Ectodermal cell (in vitro differentiated cells): ENCODE measurements around the gene BFSP2.
"Not testable (repeated sequence)": the region's sequence is repeated elsewhere in the genome, so short reads cannot be mapped to it uniquely, and the experiment has no call there.

Source experiments
- H3K27ac ChIP-seq: 2 replicates; pipeline ENCODE4 v1.7.0; 2013; ENCODE audit warnings: mild to moderate bottlenecking, low read depth, low read length; ENCODE audit not compliant: insufficient read depth, poor library complexity, severe bottlenecking
- H3K27me3 ChIP-seq: 2 replicates; pipeline ENCODE4 v1.7.0; 2013; ENCODE audit warnings: mild to moderate bottlenecking, low read length; ENCODE audit not compliant: insufficient read depth, control insufficient read depth, poor library complexity, severe bottlenecking
- H3K36me3 ChIP-seq: one replicate; pipeline ENCODE4 v1.7.0; 2013; ENCODE audit warnings: low read length; ENCODE audit not compliant: control insufficient read depth, insufficient read depth
- H3K4me1 ChIP-seq: one replicate; pipeline ENCODE4 v1.7.0; 2013; ENCODE audit warnings: low read length; ENCODE audit not compliant: control insufficient read depth, insufficient read depth
- H3K4me3 ChIP-seq: 2 replicates; pipeline ENCODE4 v1.7.0; 2013; ENCODE audit warnings: low read depth, low read length, control low read depth; ENCODE audit not compliant: insufficient read depth
- H3K9me3 ChIP-seq: 2 replicates; pipeline ENCODE4 v1.7.0; 2013; ENCODE audit warnings: mild to moderate bottlenecking, low read length, moderate library complexity; ENCODE audit not compliant: control insufficient read depth
- WGBS, 2 experiments: methylation state at CpG; one replicate each; pipeline ENCODE4 v1.1.7; 2013; ENCODE audit warnings: missing lambda C conversion rate in 2 of 2; 5-methylcytosine and 5-hydroxymethylcytosine counted together

Gene BFSP2

DNA sequence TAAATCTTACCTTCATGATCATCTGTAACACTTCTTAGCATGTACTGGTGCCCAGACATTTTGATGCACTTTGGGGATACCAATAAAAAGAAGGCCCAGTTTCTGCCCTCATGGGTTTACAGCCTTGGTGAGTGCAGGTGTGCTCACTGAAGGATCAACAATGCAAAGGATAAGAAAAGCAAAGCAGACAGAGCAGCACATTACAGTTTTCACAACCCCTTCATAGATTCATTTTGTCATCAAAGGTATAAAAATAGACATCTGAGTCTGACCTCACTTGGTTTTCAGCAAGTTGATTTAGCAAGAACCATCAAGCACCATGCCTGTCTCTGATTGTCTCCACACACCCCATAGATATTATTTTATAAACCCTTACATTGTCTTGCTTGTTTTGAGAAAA, 77.6 kb downstream of the BFSP2 start:
- Histone ChIP-seq H3K27me3 (peaks cover 9% of the 10 kb centered on the region), H3K27ac (no peak overlapping the region), H3K4me1 (peaks cover 50% of the 10 kb centered on the region), H3K9me3 (no peaks in the 10 kb centered on the region), H3K36me3 (no peaks in the 10 kb centered on the region), H3K4me3 (no peak overlapping the region)

DNA sequence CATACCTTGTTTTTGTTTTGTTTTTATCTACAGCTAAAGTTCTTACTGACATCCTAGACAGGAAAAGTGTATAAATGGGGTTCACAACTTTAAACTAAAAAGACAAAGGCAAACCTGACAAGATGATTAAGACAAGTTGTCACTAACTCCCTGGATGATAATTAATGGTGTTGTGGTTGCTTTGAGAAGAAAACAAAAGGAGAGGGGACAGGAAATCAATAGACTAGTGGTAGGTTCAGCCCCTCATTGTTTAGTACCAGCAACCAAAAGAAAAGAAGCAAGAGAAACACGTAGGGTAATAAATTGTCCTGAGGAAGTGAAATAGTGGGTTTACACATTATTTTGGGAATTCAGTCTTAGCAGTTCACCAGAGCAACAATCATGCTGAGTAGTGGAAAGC, 78.8 kb downstream of the BFSP2 start:
- Histone ChIP-seq H3K27me3 (peaks cover 9% of the 10 kb centered on the region), H3K27ac (no peak overlapping the region), H3K4me3 (no peak overlapping the region), H3K4me1 (peaks cover 44% of the 10 kb centered on the region), H3K9me3 (no peaks in the 10 kb centered on the region), H3K36me3 (no peaks in the 10 kb centered on the region)
- 0% methylated on average over 1 of the region's 1 CpG for WGBS, 2 experiments

DNA sequence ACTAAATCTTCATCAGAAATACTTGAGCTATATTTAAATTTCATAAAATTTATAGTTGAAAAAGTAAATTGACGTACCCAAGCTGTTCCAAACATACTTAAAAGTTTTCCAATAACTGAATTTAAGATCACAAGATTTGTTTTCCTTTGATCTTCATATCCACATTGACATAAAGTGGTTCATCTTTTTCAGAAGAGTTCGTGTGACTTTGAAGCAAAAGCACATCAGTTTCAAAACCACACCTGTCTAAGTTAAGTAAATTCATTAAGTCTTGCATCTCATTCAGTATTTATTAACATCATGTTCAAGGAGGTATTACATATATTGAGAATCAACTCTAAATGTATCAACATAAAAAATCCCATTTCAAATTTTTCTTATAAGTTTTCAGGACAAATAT, 79.5 kb downstream of the BFSP2 start:
- peaks cover 36% of the 10 kb centered on the region for H3K4me1 ChIP-seq
- WGBS, 2 experiments = 92 to 100% methylated on average over 2 of the region's 2 CpGs

DNA sequence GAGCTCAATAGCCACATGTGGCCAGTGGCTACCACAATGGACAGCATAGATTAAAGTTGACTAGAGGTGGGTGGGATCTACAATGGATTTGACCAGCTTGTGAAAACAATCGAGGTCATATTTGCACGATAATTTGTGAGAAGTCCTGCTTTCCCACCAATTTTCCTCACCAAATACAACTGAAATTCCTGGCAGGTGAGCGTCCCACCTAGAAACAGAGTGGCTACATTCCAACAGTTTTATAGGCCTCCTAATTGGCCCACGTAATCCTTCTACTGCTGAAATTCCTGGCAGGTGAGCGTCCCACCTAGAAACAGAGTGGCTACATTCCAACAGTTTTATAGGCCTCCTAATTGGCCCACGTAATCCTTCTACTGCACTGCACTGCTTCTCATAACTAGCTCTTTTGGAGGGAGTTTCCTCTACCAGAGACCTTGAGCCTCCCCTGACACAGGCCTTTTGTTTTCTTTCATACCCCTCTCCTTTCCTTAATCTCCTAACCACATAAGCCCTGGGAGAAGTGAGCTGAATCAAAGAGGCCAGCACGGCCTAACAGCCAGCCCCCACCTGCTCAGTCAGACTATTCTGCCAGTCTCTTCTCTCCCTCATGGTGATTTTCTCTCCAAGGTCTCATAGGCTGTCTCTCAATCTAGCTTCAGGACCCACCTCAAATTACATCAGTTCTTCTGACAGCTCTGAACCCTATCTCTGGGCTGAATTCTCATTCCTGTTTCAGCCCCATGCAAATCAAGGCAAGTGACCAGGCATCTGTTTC, 80.2 kb downstream of the BFSP2 start:
- peaks cover 4% of the 10 kb centered on the region for H3K9me3 ChIP-seq
- 71 to 74% methylated on average over 7 of the region's 7 CpGs for WGBS, 2 experiments

More for the DNA sequence above, 79.5 kb downstream of the BFSP2 start:
- peaks cover 9% of the 10 kb centered on the region for H3K27me3 ChIP-seq
- H3K36me3 ChIP-seq = no peaks in the 10 kb centered on the region
- H3K27ac ChIP-seq = no peak overlapping the region
- H3K4me3 ChIP-seq = no peak overlapping the region
- no peaks in the 10 kb centered on the region for H3K9me3 ChIP-seq

DNA sequence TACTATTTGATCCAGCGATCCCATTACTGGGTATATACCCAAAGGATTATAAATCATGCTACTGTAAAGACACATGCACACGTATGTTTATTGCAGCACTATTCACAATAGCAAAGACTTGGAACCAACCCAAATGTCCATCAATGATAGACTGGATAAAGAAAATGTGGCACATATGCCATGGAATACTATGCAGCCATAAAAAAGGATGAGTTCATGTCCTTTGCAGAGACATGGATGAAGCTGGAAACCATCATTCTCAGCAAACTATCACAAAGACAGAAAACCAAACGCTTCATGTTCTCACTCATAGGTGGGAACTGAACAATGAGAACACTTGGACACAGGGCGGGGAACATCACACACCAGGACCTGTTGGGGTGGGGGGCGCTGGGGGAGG, 82.6 kb downstream of the BFSP2 start:
- 78 to 89% methylated on average over 3 to 5 of the region's 5 CpGs for WGBS, 2 experiments
- peaks cover 21% of the 10 kb centered on the region for H3K4me1 ChIP-seq
- not testable (repeated sequence) for H3K27ac ChIP-seq, H3K27me3 ChIP-seq, H3K4me3 ChIP-seq, H3K36me3 ChIP-seq, H3K9me3 ChIP-seq

More for the DNA sequence above, 80.2 kb downstream of the BFSP2 start:
- Histone ChIP-seq H3K27ac (no peak overlapping the region), H3K4me3 (no peak overlapping the region), H3K4me1 (peaks cover 30% of the 10 kb centered on the region), H3K27me3 (peaks cover 9% of the 10 kb centered on the region), H3K36me3 (no peaks in the 10 kb centered on the region)

DNA sequence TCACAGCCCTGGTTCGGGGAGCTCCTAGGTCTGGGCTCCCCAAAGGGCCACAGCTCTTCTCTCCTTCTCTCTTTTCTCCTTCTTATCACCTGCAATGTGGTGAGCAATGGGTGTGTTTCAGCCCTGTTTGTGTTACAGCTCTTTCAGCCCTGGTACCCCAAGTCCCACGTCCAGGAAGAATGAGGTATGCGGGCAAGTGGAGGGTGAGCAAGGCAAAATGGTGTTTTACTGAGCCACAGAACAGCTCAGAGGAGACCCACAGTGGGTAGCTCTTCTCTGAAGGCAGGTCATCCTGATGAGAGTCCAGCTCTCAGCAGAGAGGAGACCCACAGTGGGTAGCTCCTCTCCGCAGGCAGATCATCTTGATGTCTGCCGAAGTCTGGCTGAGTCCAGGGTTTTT, 86.8 kb downstream of the BFSP2 start:
- 96 to 98% methylated on average over 5 of the region's 5 CpGs for WGBS, 2 experiments
- no peaks in the 10 kb centered on the region for H3K36me3 ChIP-seq

DNA sequence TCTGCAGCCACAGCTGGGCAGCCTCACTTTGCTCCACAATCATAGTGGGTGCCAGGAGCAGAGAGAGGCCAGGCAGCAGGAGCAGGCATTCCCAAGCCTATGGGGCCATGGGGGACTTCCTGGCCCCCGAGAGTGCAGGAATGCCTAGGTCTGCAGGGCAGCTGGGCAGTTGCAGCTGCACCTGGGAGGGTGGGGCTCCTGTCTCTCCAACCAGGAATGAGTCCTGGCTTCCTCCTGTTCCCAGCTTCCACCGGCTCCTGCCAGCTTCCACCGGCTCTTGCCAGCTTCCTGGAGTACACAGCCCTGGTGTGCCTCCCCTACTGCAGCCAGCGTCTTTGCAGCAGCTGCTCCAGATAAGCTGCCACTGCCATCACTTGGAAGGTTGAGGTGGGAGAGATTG, 87.3 kb downstream of the BFSP2 start:
- no peaks in the 10 kb centered on the region for H3K4me1 ChIP-seq
- no peaks in the 10 kb centered on the region for H3K36me3 ChIP-seq
- WGBS, 2 experiments = 94 to 97% methylated on average over 4 of the region's 4 CpGs
- no peak overlapping the region for H3K4me3 ChIP-seq
- H3K27ac ChIP-seq = no peak overlapping the region
- peaks cover 6% of the 10 kb centered on the region for H3K9me3 ChIP-seq
- H3K27me3 ChIP-seq = no peaks in the 10 kb centered on the region

More for the DNA sequence above, 86.8 kb downstream of the BFSP2 start:
- Histone ChIP-seq H3K4me1 (no peaks in the 10 kb centered on the region), H3K9me3 (peaks cover 6% of the 10 kb centered on the region), H3K27ac (no peak overlapping the region), H3K4me3 (no peak overlapping the region), H3K27me3 (no peaks in the 10 kb centered on the region)

DNA sequence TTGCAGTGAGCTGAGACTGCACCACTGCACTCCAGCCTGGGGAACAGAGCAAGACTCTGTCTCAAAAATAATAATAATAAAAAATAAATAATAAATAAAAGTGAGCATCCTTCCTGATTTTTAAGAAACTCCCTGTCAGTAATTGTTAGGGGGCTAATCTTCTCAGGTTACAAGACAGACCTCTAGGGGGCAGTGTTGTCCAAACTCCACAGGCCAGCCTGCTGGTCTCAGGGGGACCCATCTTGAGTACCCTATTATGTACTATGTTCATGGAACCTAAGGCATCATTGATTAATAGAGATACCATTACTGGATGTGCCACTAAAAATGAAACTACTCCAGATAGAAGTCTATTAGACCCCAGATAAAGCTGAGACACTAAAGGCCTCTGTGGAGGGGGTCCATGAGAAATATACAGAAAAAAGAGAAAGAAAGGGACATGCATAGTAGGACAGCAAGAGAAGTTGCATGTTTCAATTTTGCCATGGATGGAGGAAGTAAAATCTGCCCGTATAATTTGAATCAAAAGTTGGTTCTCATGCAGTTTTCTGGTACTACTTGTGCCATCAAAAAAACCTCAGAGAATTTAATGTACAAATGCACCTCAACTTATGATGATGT, 88.2 kb downstream of the BFSP2 start:
- Histone ChIP-seq H3K4me1 (no peaks in the 10 kb centered on the region), H3K4me3 (no peak overlapping the region), H3K27me3 (no peaks in the 10 kb centered on the region), H3K36me3 (no peaks in the 10 kb centered on the region), H3K27ac (no peak overlapping the region), H3K9me3 (peaks cover 6% of the 10 kb centered on the region)
- 93 to 100% methylated on average over 1 of the region's 1 CpG for WGBS, 2 experiments

DNA sequence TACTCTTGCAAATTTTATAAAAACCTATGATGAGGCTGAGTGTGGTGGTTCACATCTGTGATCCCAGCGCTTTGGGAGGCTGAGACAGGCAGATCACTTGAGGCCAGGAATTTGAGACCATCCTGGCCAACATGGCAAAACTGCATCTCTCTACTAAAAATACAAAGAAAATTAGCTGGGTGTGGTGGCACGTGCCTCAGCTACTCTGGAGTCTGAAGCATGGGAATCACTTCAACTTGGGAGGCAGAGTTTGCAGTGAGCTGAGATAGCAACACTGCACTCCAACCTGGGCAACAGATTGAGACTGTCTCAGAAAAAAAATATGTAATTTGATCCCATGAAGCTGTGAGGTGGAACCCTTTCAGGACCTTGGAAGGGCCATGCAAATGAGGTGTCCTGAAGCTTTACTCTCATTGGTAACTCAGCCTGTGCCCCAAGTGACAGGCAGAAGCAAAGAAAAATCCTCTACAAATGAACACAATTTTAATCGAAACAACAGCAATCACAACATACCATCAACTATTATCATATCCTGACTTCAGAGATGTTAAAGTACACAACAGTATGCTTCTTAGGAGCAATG, 89.0 kb downstream of the BFSP2 start:
- 92 to 96% methylated on average over 3 of the region's 3 CpGs for WGBS, 2 experiments
- H3K27ac ChIP-seq = no peak overlapping the region

DNA sequence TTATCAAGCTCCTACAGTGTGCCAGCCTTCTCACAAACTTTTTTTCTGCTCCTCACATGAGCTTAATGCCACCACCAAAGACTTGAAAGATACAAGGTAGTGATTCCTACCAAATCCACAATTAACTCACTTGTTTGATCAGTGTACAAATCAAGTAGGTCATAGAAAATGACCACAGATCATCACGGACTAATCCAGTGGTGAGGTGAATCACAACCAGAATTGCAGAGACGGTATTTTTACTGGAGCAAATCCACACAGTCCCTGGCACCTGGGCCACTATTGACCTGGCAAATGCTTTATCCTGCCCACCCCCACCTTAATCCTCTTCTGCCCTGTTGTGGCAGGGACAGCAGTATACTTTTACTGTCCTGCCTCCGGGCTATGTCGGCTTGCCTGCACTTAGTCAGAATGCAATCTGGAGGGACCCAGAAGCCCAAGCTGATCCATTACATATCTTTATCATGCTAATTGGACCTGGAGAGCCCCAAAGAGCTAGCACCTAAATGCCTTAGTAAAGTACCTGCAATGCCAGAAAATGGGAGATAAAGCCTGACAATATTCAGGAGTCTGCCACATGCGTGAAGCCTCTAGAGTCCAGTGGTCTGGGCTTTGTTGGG, 89.7 kb downstream of the BFSP2 start:
- peaks cover 5% of the 10 kb centered on the region for H3K9me3 ChIP-seq
- no peaks in the 10 kb centered on the region for H3K27me3 ChIP-seq
- H3K4me3 ChIP-seq = no peak overlapping the region
- 83 to 88% methylated on average over 5 of the region's 5 CpGs for WGBS, 2 experiments
- no peaks in the 10 kb centered on the region for H3K36me3 ChIP-seq
- no peaks in the 10 kb centered on the region for H3K4me1 ChIP-seq
- H3K27ac ChIP-seq = no peak overlapping the region

More for the DNA sequence above, 89.0 kb downstream of the BFSP2 start:
- Histone ChIP-seq H3K4me3 (no peak overlapping the region), H3K36me3 (no peaks in the 10 kb centered on the region), H3K4me1 (no peaks in the 10 kb centered on the region), H3K27me3 (no peaks in the 10 kb centered on the region), H3K9me3 (peaks cover 6% of the 10 kb centered on the region)
